Epithelial cell of prostate (primary cell): Measurements from ENCODE around the gene FGFR2.

Experiments
- DNase-seq: peaks from one replicate; pipeline ENCODE4 v3.0.0-alpha.2; 2011; ENCODE audit warnings: low read depth, low spot score
- H3K27ac ChIP-seq: fragments of 450-650 bp; 2 replicates; pipeline ENCODE4 v1.5.1; 2017; ENCODE audit warnings: mild to moderate bottlenecking

Gene FGFR2

DNA sequence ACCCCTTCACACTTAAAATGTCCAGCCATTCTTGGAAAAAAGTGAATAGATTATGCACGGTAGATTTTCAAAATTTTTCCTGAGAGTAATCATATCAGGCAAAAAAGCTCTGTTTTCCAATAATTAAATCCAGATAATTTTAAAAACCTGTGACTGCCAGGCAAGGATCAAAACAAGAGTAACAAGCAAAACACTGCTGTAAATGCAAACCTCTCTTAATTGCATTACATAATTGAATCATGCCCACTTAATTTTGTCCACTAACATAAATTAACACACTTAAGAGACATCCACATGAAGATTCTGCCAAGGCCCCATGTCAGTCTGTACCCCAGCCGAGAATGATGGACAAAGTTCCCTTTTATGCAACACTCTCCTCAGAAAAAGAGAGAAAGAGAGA, 135.3 kb downstream of the FGFR2 start:
- no peak for DNase-seq
- no peak overlapping the region for H3K27ac ChIP-seq

DNA sequence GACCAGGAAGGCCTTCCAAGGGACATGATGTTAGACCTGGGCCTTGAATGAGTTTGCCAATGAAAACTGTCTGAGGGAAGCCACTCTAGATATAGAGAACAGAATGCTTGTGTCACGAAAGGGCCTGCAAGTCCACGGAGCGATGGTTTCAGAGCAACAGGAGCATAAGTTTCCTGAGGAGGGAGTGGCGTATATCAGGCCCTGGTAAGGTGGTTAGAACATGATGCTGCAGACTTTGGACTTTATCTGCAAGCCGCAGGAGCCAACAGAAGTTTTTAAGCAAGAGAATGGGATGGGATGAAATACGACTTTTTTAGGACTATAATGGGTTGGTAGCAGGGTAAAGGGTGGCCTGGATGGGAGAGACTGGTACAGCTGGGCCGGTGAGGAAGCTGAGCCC, 136.0 kb downstream of the FGFR2 start:
- no peak for DNase-seq
- no peak overlapping the region for H3K27ac ChIP-seq

DNA sequence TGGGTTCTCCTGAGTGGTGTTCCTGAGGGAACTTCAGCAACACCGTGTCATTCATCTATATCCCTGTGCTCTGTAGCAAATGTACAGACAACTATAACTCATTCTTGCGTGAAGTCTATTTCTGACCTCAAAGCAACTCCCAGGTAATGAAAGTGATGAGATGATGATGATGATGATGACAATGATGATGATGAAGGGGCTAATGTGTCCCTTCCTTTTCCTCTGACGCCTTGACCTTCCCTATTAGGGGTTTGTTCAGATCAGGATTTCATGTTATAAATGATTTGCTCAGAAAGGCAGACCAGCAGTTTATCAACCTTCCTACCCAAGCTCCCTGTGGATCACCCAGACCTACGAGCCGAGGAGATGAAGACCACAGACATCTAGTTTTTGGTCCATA, 136.9 kb downstream of the FGFR2 start:
- H3K27ac ChIP-seq = no peak overlapping the region
- no peak for DNase-seq

DNA sequence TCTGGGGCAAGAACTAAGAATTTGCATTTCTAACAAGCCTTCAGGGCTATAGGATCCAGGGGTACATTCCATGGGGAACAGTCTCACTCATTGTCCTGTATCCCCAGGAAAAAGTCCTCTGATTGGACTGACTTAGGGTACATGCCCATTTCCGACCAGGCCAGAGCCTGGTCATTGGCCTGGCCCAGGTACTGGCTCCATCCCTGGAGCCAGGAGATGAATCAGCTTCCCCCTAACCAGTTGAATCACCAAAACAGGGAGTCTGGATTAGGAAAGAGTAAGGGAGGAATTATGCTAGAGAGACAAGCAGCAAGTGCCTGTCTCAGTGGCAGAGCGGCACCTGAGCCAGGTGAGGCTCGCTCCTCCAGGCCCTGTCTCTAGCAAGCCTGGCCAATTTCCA, 137.5 kb downstream of the FGFR2 start:
- no peak for DNase-seq
- H3K27ac ChIP-seq = no peak overlapping the region

DNA sequence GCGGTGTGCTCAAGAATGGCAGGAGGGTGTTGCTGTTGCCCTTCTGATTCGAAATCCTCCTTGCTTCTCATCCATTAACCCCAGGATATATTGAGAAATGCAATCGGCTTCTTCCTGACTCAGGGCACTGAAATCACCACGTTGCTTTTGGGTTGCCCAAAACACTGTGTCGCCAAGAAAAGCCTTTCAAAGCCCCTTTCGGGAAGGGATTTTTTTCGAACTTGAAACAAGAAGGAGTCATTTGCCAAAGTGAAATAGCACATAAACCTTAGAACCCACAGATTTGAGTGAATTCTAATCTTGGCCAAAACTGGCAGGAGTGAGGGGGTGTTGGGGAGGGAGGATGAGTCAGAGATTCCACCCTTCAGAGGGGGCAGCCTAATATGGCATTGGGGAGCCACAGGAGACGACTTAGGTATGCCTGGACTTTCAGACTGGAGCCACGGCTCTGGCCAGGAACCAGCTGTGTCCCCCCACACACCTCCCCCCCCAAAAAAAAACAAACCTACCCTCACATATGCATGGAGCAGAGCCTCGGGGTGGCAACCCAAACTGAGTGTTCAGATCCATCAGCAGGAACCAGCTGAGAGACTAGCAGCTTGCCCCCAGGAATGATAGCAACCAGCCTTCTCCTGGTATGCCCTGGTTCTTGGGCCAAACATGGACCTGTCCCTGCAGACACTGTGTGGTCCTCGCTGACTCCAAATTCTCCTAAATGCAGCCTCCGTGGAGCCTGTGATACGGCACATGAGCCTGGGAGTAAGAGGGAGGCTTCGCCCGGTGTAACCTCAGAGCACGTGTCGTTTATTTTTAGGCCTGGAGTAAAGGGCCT, 138.4 kb downstream of the FGFR2 start:
- no peak for DNase-seq

GRCh38 chr10:121459279-121459621, 139.0 kb downstream of the FGFR2 start:
- DNase-seq = no peak
- no peak overlapping the region for H3K27ac ChIP-seq

More for the DNA sequence above, 138.4 kb downstream of the FGFR2 start:
- H3K27ac ChIP-seq = no peak overlapping the region

- no peak for DNase-seq
Observed at GRCh38 chr10:121457729-121458128, 140.5 kb downstream of the FGFR2 start.

DNA sequence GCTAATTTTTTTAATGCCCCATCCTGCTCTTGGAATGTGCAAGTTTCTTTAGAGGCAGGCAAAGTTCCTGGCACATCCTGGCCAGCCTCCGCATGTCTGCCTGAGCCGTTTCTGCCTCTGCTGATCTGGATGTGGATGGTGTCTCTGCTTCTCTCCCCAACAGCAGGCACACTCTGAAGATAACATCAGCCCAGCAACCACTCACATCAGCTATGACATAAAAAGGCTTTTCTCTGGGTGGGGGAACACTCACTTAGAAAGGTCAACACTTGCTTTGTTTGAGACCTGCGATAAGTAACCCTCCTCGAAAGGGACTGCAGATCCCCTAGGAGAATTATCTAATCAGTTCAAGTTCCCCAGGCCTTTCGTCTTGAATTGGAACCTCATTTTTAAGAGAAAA, 142.9 kb downstream of the FGFR2 start:
- no peak for DNase-seq
- no peak overlapping the region for H3K27ac ChIP-seq

More at GRCh38 chr10:121457729-121458128, 140.5 kb downstream of the FGFR2 start:
- H3K27ac ChIP-seq = no peak overlapping the region

DNA sequence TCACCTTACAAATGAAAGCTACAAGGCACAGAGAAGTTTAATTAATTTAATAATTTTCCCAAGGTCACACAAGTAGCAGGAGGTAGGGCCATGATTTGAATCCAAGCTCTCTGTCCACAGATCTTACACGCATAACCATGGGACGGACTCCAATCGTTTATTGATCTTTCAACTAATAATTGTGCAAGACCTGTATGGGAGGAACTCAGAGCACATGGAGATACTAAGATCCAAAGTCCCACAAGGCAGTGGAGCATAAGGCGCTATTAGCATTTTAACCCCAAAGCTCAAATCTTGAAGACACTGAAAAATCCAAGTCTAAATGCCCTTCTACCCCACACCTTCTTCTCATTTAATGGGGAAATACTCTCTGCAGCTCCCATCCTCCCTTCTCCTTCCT, 143.5 kb downstream of the FGFR2 start:
- no peak for DNase-seq
- H3K27ac ChIP-seq = no peak overlapping the region

- DNase-seq = no peak
Observed at GRCh38 chr10:121453160-121453559, 145.1 kb downstream of the FGFR2 start.

GRCh38 chr10:121452581-121452980, 145.7 kb downstream of the FGFR2 start:
- no peak for DNase-seq
- no peak overlapping the region for H3K27ac ChIP-seq

More at GRCh38 chr10:121453160-121453559, 145.1 kb downstream of the FGFR2 start:
- no peak overlapping the region for H3K27ac ChIP-seq

- no peak for DNase-seq
- H3K27ac ChIP-seq = no peak overlapping the region
Observed at GRCh38 chr10:121450247-121450646, 148.0 kb downstream of the FGFR2 start.

- no peak for DNase-seq
- no peak overlapping the region for H3K27ac ChIP-seq
Observed at GRCh38 chr10:121449482-121449924, 148.7 kb downstream of the FGFR2 start.

DNA sequence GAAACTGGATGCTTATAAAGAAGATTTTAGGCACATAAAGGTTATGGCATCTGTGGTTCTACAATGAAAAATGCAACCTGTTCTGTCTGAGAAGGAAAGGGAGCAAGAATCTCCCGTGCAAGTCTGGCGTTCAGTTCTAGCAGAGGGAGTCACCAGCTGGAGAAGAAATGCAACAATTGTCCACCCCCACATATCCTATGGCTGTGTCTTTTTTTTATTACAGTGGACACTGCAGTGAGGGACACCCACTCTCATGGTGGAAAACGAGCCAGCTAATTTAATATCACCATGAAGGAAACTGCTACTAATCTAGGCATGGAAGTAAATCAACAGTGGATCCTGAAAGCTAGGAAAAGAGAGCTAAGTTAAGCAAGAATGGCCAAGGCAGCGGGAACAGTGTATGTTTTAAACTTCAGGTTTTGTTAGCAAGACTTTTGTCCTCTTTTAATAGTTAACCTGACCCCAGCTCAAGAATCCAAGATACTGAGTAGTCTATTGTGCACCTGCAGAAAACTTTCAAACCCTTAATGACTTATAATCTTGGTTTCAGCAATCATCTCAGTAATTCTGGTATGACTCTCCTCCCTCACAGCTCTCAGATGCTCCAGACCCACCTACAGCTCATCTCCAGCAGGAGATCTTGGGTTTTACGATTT, 149.3 kb downstream of the FGFR2 start:
- DNase-seq = no peak

GRCh38 chr10:121444520-121445165, 153.6 kb downstream of the FGFR2 start:
- no peak overlapping the region for H3K27ac ChIP-seq
- no peak for DNase-seq

More for the DNA sequence above, 149.3 kb downstream of the FGFR2 start:
- H3K27ac ChIP-seq = no peak overlapping the region

- H3K27ac ChIP-seq = no peak overlapping the region
- DNase-seq = no peak
Observed at GRCh38 chr10:121442086-121442935, 155.9 kb downstream of the FGFR2 start.

GRCh38 chr10:121440461-121440860, 157.8 kb downstream of the FGFR2 start:
- no peak for DNase-seq
- no peak overlapping the region for H3K27ac ChIP-seq

GRCh38 chr10:121438333-121438732, 159.9 kb downstream of the FGFR2 start:
- no peak for DNase-seq
- no peak overlapping the region for H3K27ac ChIP-seq

DNA sequence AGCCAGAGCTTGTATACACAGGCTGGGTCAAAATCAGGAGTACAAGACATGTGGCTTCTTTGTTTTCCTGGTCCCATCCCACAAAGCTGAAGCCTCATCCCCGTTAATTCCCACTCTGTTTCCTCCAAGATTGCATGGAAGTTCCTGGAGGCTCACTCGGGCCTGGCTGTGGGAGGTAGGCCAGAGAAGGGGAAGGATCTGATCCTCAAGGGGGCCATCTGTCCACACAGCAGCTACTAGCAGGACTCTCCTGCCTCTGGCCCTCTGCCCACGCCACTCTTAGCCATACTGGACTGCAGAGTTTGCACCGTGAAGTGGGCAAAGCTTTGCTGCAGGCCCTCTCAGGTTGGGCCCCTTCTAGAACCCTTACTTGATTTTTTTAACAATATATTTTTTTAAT, 160.6 kb downstream of the FGFR2 start:
- no peak for DNase-seq

GRCh38 chr10:121436630-121437341, 161.5 kb downstream of the FGFR2 start:
- DNase-seq = no peak

More for the DNA sequence above, 160.6 kb downstream of the FGFR2 start:
- no peak overlapping the region for H3K27ac ChIP-seq

More at GRCh38 chr10:121436630-121437341, 161.5 kb downstream of the FGFR2 start:
- no peak overlapping the region for H3K27ac ChIP-seq
